ENCODE results near the gene C1QL3. TPM values are rescaled to one million over a fixed set of nuclear protein-coding genes. Genes with fewer than 3 reads are reported as not detected.

Gene C1QL3
- polyA plus RNA-seq, 1 donor from 2014 or later: 0.57 TPM

- no peaks in the 10 kb centered on the region for H3K79me2 ChIP-seq (replicated peaks; ENCODE audit: insufficient read depth, low read length)
- H3K4me2 ChIP-seq (ENCODE audit: low read length): no peak overlapping the region
- no peaks in the 10 kb centered on the region for H3K9me2 ChIP-seq (ENCODE audit: insufficient read depth, low read length)
- no peaks in the 10 kb centered on the region for H4K20me1 ChIP-seq (ENCODE audit: insufficient read depth)
- no peak overlapping the region for H3K4me3 ChIP-seq (ENCODE audit: low read length)
- H3K27ac ChIP-seq (ENCODE audit: low read length): no peak overlapping the region
- H3F3A ChIP-seq (ENCODE audit: insufficient read depth, low read length, poor library complexity, severe bottlenecking): no peaks in the 10 kb centered on the region
- TF ChIP-seq CTCF (IDR thresholded peaks at IDR 0.05; ENCODE audit: poor library complexity, severe bottlenecking) (no peak), POLR2AphosphoS5 (IDR thresholded peaks at IDR 0.05) (no peak), REST (IDR thresholded peaks at IDR 0.05; ENCODE audit: borderline replicate concordance) (no peak), EZH2 (IDR thresholded peaks at IDR 0.05; ENCODE audit: borderline replicate concordance, insufficient read depth, low read length, poor library complexity, severe bottlenecking) (no peak), MXI1 (conservative IDR thresholded peaks at IDR 0.05; ENCODE audit: poor library complexity, severe bottlenecking) (no peak), TAF1 (IDR thresholded peaks at IDR 0.05; ENCODE audit: low read depth) (no peak), RAD21 (conservative IDR thresholded peaks at IDR 0.05) (no peak), EP300 (conservative IDR thresholded peaks at IDR 0.05; ENCODE audit: poor library complexity, severe bottlenecking) (no peak), SMC3 (conservative IDR thresholded peaks at IDR 0.05; ENCODE audit: poor library complexity) (no peak)
- H3K27me3 ChIP-seq (ENCODE audit: insufficient read depth, low read depth, low read length): no peaks in the 10 kb centered on the region
- no peak overlapping the region for H3K9ac ChIP-seq (ENCODE audit: low read length)
- H2AFZ ChIP-seq (ENCODE audit: low read depth, low read length): no peak overlapping the region
- no peaks in the 10 kb centered on the region for H3K36me3 ChIP-seq (ENCODE audit: insufficient read depth, low read length)
- no peaks in the 10 kb centered on the region for H3K9me3 ChIP-seq (ENCODE audit: low read length)
These were observed 23.8 kb downstream of the C1QL3 start for GRCh38 chr10:16497911-16498310.

- no peak for TF ChIP-seq MXI1 (conservative IDR thresholded peaks at IDR 0.05; ENCODE audit: poor library complexity, severe bottlenecking)
- Histone ChIP-seq H3K9me2 (ENCODE audit: insufficient read depth, low read length) (no peaks in the 10 kb centered on the region), H3K9me3 (ENCODE audit: low read length) (no peaks in the 10 kb centered on the region), H3K9ac (ENCODE audit: low read length) (no peak overlapping the region), H3F3A (ENCODE audit: insufficient read depth, low read length, poor library complexity, severe bottlenecking) (no peaks in the 10 kb centered on the region), H3K36me3 (ENCODE audit: insufficient read depth, low read length) (no peaks in the 10 kb centered on the region), H3K27me3 (ENCODE audit: insufficient read depth, low read depth, low read length) (no peaks in the 10 kb centered on the region), H3K4me2 (ENCODE audit: low read length) (no peak overlapping the region), H3K79me2 (replicated peaks; ENCODE audit: insufficient read depth, low read length) (no peaks in the 10 kb centered on the region), H2AFZ (ENCODE audit: low read depth, low read length) (no peak overlapping the region), H3K27ac (ENCODE audit: low read length) (no peak overlapping the region), H3K4me3 (ENCODE audit: low read length) (no peak overlapping the region), H4K20me1 (ENCODE audit: insufficient read depth) (no peaks in the 10 kb centered on the region)
These were observed 27.7 kb downstream of the C1QL3 start for GRCh38 chr10:16493884-16494536.

Measured in neural cell (in vitro differentiated cells).